Neural cell (in vitro differentiated cells): Measurements from ENCODE around the gene NPW. TPM values are rescaled to one million over a fixed set of nuclear protein-coding genes. Genes with fewer than 3 reads are reported as not detected.

ENCODE experiments used
- H2AFZ ChIP-seq: fragments of 200-600, 300-800 bp; sonication (generic), shearing (Covaris generic); 2 replicates; pipeline ENCODE4 v1.6.0; 2014; ENCODE audit warnings: low read depth, mild to moderate bottlenecking, antibody characterized with exemption, low read length, moderate library complexity
- H3F3A ChIP-seq: fragments of 200-600 bp; shearing (Covaris generic); 2 replicates; pipeline ENCODE4 v1.6.1; 2016; ENCODE audit warnings: mild to moderate bottlenecking, moderate library complexity, mixed read lengths, antibody characterized with exemption, low read length; ENCODE audit not compliant: insufficient read depth, poor library complexity, severe bottlenecking
- H3K27ac ChIP-seq: fragments of 200-600, 300-800 bp; sonication (generic), shearing (Covaris generic); 2 replicates; pipeline ENCODE4 v1.5.1; 2014; ENCODE audit warnings: mild to moderate bottlenecking, low read length, moderate library complexity
- H3K27me3 ChIP-seq: fragments of 300-800, 200-600 bp; sonication (generic), shearing (Covaris generic); 2 replicates; pipeline ENCODE4 v1.6.0; 2014; ENCODE audit warnings: mild to moderate bottlenecking, low read depth, low read length, moderate library complexity; ENCODE audit not compliant: insufficient read depth
- H3K36me3 ChIP-seq: fragments of 300-800, 200-600 bp; sonication (generic), shearing (Covaris generic); 2 replicates; pipeline ENCODE4 v1.5.1; 2014; ENCODE audit warnings: mild to moderate bottlenecking, antibody characterized with exemption, low read length, moderate library complexity; ENCODE audit not compliant: insufficient read depth
- H3K4me2 ChIP-seq: fragments of 300-800, 200-600 bp; sonication (generic), shearing (Covaris generic); 2 replicates; pipeline ENCODE4 v1.6.0; 2014; ENCODE audit warnings: mild to moderate bottlenecking, low read length
- H3K4me3 ChIP-seq: fragments of 300-800, 200-600 bp; sonication (generic), shearing (Covaris generic); 2 replicates; pipeline ENCODE4 v1.5.1; 2014; ENCODE audit warnings: mild to moderate bottlenecking, low read length, moderate library complexity
- H3K79me2 ChIP-seq: fragments of 200-600 bp; shearing (Covaris generic); replicated peaks from 2 replicates; pipeline ENCODE4 v1.6.0; 2014; ENCODE audit warnings: mild to moderate bottlenecking, low read length, moderate library complexity; ENCODE audit not compliant: insufficient read depth
- H3K9ac ChIP-seq: fragments of 300-800, 200-600 bp; sonication (generic), shearing (Covaris generic); 2 replicates; pipeline ENCODE4 v1.6.1; 2016; ENCODE audit warnings: mild to moderate bottlenecking, low read length, mixed read lengths
- H3K9me2 ChIP-seq: fragments of 200-600 bp; shearing (Covaris generic); 2 replicates; pipeline ENCODE4 v1.6.1; 2016; ENCODE audit warnings: mild to moderate bottlenecking, low read length, mixed read lengths; ENCODE audit not compliant: insufficient read depth
- H3K9me3 ChIP-seq: fragments of 200-600, 300-800 bp; sonication (generic), shearing (Covaris generic); 2 replicates; pipeline ENCODE4 v1.6.1; 2016; ENCODE audit warnings: mild to moderate bottlenecking, mixed run types, low read length, moderate library complexity, mixed read lengths
- H4K20me1 ChIP-seq: fragments of 200-600 bp; shearing (Covaris generic); 2 replicates; pipeline ENCODE4 v1.6.1; 2016; ENCODE audit warnings: mild to moderate bottlenecking, mixed run types; ENCODE audit not compliant: insufficient read depth
- CTCF ChIP-seq: fragments of 450-650 bp; IDR thresholded peaks from 2 replicates; pipeline ENCODE4 v1.5.1; 2014; ENCODE audit warnings: antibody characterized with exemption, mild to moderate bottlenecking, moderate library complexity; ENCODE audit not compliant: poor library complexity, severe bottlenecking
- EP300 ChIP-seq: fragments of 450-650 bp; conservative IDR thresholded peaks from 2 replicates; pipeline ENCODE4 v1.6.1; 2014; ENCODE audit warnings: antibody characterized with exemption, mild to moderate bottlenecking, moderate library complexity; ENCODE audit not compliant: poor library complexity, severe bottlenecking
- EZH2 ChIP-seq: fragments of 200-600, 300-800 bp; shearing (Covaris generic), sonication (generic); IDR thresholded peaks from 2 replicates; pipeline ENCODE4 v1.6.1; 2014; ENCODE audit warnings: antibody characterized with exemption, low read length, borderline replicate concordance, mild to moderate bottlenecking; ENCODE audit not compliant: insufficient read depth, poor library complexity, severe bottlenecking
- MXI1 ChIP-seq: fragments of 450-650 bp; conservative IDR thresholded peaks from 2 replicates; pipeline ENCODE4 v1.6.1; 2014; ENCODE audit warnings: antibody characterized with exemption, mild to moderate bottlenecking; ENCODE audit not compliant: poor library complexity, severe bottlenecking
- POLR2AphosphoS5 ChIP-seq: IDR thresholded peaks from 2 replicates; pipeline ENCODE4 v1.6.1; 2012
- RAD21 ChIP-seq: fragments of 450-650 bp; conservative IDR thresholded peaks from 2 replicates; pipeline ENCODE4 v1.6.1; 2014; ENCODE audit warnings: antibody characterized with exemption, mild to moderate bottlenecking, moderate library complexity
- REST ChIP-seq: IDR thresholded peaks from 2 replicates; pipeline ENCODE4 v1.6.1; 2012; ENCODE audit warnings: borderline replicate concordance
- SMC3 ChIP-seq: fragments of 450-650 bp; conservative IDR thresholded peaks from 2 replicates; pipeline ENCODE4 v1.6.1; 2014; ENCODE audit warnings: antibody characterized with exemption, mild to moderate bottlenecking, moderate library complexity; ENCODE audit not compliant: poor library complexity
- TAF1 ChIP-seq: IDR thresholded peaks from 2 replicates; pipeline ENCODE4 v1.6.1; 2012; ENCODE audit warnings: low read depth
- polyA plus RNA-seq: library from polyadenylated mRNA; depleted of rRNA; stranded (reverse); fragments of >200 nt; gene quantifications from 2 replicates; pipeline ENCODE4 v1.2.3, GENCODE V29; 2014

Gene NPW
- polyA plus RNA-seq, 1 donor from 2014 or later: not detected

GRCh38 chr16:2042986-2043666 lies 23.5 kb downstream of the NPW start:
- Histone ChIP-seq H3K9me2 (no peaks in the 10 kb centered on the region), H3K27me3 (no peaks in the 10 kb centered on the region), H4K20me1 (no peaks in the 10 kb centered on the region), H3K79me2 (peaks cover under 1% of the 10 kb centered on the region), H3K27ac (no peak overlapping the region), H3F3A (no peaks in the 10 kb centered on the region), H3K9ac (no peak overlapping the region), H3K4me3 (no peak overlapping the region), H3K9me3 (no peaks in the 10 kb centered on the region), H3K4me2 (no peak overlapping the region), H3K36me3 (no peaks in the 10 kb centered on the region), H2AFZ (no peak overlapping the region)
- TF ChIP-seq CTCF: no peak
- TF ChIP-seq MXI1: no peak
- no peak for TF ChIP-seq SMC3
- no peak for TF ChIP-seq POLR2AphosphoS5
- no peak for TF ChIP-seq EP300
- no peak for TF ChIP-seq EZH2
- TF ChIP-seq RAD21: no peak
- no peak for TF ChIP-seq TAF1
- TF ChIP-seq REST: no peak

- Histone ChIP-seq H3K9me3 (no peaks in the 10 kb centered on the region), H3K27ac (no peak overlapping the region), H3K4me3 (no peak overlapping the region), H4K20me1 (no peaks in the 10 kb centered on the region), H3K4me2 (no peak overlapping the region), H3K79me2 (peaks cover 8% of the 10 kb centered on the region), H2AFZ (no peak overlapping the region), H3K36me3 (no peaks in the 10 kb centered on the region), H3K9me2 (no peaks in the 10 kb centered on the region), H3F3A (no peaks in the 10 kb centered on the region), H3K9ac (no peak overlapping the region), H3K27me3 (no peaks in the 10 kb centered on the region)
- TF ChIP-seq RAD21 (no peak), REST (no peak), TAF1 (no peak), POLR2AphosphoS5 (no peak), CTCF (no peak), MXI1 (no peak)
Observed at GRCh38 chr16:2043667-2044451, 24.3 kb downstream of the NPW start.
